GM13976 (cell line): ENCODE data around the gene CELF2.

Experiments used
- DNase-seq: peaks from one replicate; pipeline ENCODE4 v3.0.0; 2012; ENCODE audit warnings: low spot score
- in situ Hi-C: fragments of 300-500 bp; cut with MboI; formaldehyde crosslinking; loops from one replicate; pipeline ENCODE4 v1.12.0; 2022; ENCODE audit warnings: low sequenced_read_pairs, mixed read lengths, inconsistent platforms; ENCODE audit not compliant: unreplicated experiment
- TF ChIP-seq, protein P1 (sequence below): IDR thresholded peaks from 2 replicates; pipeline ENCODE4 v1.5.1; 2012; ENCODE audit warnings: borderline replicate concordance, mild to moderate bottlenecking; ENCODE audit not compliant: insufficient read depth; ENCODE audit errors: extremely low read depth, missing control alignments, control extremely low read depth

CELF2 gene

DNA sequence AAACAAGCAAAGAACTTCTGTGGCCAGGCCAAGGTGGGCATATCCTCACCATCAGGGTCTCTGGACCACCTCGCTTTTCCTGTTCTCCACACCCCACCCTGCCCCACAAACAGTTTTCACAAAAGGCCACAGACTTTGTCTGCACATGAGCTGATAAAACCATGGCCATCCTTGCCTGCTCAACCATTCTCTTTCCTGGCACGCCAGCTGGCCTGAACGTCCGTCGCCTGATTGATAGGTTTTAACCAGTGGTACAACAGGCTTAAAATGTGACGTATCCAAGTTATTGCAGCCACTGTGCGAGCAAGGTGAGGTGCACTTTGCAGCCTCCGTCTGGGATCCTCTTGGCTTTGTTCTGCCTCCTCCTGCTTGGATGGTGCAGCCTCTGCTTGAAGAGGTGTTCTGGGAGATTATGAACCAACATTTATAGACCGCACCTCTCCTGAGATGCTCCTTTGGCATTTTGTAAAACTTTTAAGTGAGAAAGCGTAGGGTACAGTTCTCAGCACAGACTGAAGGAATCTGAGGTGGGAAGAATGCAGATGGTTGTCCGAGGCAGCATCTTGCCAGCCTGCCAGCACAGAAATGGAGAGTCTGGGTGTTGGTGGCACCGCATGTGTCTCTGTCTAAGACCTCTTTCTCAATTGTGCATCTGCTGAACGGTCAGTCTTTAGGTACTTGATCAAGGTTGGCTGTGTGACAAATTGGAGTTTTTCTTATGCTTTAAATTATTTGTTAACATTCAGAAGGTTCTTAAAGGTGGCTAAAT, 288.3 kb downstream of the CELF2 start:
- in situ Hi-C loops = no loop called here
- TF ChIP-seq, protein P1, sequence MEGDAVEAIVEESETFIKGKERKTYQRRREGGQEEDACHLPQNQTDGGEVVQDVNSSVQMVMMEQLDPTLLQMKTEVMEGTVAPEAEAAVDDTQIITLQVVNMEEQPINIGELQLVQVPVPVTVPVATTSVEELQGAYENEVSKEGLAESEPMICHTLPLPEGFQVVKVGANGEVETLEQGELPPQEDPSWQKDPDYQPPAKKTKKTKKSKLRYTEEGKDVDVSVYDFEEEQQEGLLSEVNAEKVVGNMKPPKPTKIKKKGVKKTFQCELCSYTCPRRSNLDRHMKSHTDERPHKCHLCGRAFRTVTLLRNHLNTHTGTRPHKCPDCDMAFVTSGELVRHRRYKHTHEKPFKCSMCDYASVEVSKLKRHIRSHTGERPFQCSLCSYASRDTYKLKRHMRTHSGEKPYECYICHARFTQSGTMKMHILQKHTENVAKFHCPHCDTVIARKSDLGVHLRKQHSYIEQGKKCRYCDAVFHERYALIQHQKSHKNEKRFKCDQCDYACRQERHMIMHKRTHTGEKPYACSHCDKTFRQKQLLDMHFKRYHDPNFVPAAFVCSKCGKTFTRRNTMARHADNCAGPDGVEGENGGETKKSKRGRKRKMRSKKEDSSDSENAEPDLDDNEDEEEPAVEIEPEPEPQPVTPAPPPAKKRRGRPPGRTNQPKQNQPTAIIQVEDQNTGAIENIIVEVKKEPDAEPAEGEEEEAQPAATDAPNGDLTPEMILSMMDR = no peak

DNA sequence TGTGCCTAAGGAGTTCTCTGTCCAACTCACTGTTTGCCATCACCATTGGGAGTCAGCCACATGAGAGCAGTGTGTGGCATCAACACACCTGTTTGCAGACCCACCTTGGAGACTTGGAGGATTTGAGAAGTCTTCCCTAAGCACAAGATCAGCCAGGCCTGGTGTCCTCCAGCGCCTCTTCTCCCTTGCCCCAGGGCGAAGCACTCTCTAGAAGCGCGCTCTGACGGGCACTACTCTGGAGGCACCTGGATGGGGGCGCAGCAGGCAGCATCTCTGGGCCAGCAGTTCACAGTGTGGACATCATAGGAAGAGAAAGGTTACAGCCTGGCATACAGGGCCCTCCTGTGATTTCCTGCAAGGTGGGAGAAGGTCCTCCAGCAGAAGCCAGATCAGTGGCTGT, 289.3 kb downstream of the CELF2 start:
- TF ChIP-seq, protein P1 = no peak
- DNase-seq = no peak
- in situ Hi-C loops = no loop called here

More for the DNA sequence above, 288.3 kb downstream of the CELF2 start:
- DNase-seq = no peak

DNA sequence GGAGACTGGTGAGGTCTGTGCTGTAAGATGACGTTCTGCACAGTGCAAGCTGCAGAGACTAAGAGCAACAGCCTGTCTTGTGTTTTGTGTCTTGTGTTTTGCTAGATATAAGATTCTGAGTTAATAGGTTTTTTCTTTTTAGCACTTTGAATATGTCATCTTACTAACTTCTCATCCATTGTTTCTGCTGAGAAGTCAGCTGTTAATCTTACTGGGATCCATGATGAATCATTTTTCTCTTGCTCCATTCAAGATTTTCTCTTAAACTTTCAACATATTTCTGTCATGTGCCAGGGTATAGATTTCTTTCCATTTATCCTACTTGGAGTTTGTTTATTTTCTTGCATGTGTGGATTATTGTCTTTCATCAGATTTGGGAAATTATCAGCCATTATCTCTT, 290.3 kb downstream of the CELF2 start:
- TF ChIP-seq, protein P1 = no peak
- in situ Hi-C loops = no loop called here
- no peak for DNase-seq

DNA sequence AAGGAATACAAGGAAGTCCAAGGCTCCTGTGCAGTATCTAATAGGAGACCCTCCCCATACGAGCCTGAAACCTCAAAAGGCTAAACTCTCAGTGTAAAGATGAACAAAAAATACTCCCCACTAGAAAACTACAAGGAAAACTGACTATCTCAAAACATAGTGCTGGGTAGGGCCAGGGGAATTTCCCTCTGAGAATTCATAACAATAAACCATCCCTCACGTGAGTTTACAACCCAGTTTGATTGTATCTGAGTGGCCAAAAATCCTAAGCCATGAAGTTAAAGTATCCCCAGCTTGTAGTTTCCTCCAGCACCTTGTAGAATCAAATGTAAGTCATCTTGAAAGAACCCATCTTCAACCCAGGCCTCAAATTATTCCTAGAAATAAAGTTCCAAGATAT, 293.4 kb downstream of the CELF2 start:
- TF ChIP-seq, protein P1 = no peak
- DNase-seq = no peak
- in situ Hi-C loops = no loop called here

DNA sequence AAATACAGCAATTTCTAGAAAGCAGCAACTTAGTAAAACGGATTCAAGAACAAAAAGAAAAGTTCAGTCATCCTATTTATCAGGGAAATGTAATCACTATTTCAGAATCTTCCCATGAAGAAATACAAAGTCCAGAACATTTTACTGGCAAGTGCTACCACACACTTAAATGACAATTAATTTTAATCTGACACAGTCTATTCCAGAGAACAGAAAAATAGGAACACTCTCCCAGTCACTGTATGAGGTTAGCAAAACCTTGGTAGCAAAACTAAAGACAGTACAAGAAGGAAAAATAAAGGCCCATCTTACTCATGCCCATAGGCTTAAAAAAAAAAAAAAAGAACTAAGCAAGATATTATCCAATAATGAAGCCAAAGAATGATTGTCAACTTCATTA, 295.8 kb downstream of the CELF2 start:
- TF ChIP-seq, protein P1 = no peak
- DNase-seq = no peak
- in situ Hi-C loops = no loop called here

DNA sequence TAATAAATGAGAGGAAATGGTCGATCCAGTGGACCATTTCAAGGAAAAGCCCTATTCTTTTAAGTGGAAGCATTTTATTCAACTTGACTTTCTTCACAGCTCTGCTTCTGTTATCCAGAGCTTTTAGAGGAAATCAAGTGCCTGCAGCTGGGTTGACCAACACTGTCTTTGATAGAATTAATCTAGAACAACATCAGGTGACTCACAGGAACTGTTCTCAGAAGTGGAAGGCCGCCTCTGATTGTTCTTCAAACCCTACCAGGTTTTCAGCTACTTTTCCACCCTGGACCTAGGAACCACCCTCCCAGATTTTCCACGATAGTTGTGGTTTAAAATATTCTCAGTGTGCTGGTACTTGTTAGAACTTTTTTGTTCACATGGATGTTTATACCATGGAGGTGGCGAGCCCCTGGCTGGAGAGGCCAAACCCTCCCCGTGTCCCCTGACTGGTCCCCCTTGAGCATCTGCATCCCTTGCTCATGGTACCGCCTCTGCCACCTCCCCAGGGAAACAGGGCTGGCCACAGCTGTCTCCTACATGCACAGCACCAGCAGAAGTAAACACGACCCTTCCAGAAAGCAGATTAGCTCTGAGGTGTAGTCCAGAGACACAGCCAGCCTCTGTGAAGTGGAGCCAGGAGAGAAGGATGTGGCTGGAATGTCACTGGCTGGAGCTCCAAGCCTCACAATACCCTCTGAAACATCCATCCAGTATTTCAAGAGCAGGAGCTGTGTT, 300.4 kb downstream of the CELF2 start:
- TF ChIP-seq, protein P1 = no peak
- in situ Hi-C loops = no loop called here

More for the DNA sequence above, 300.4 kb downstream of the CELF2 start:
- no peak for DNase-seq
